GM12878 (cell line): ENCODE measurements around the gene SIX5. TPM values are rescaled to one million over a fixed set of nuclear protein-coding genes. Genes with fewer than 3 reads are reported as not detected.

Source experiments
- ATAC-seq: fragments of 200-7000 bp; cut with Tn5 transposase; 3 replicates; pipeline ENCODE4 v1.9.1; 2020; ENCODE audit warnings: mild to moderate bottlenecking, moderate library complexity
- BruUV-seq: library from RNA; stranded (reverse); fragments of 400-500 nt; replicated peaks from 2 replicates; lab custom pipeline; 2021; lab: Mats Ljungman, UMichigan
- CTCF ChIA-PET: fragments of 300-600 bp; sonication (Branson Sonifier 250); formaldehyde crosslinking; extraction: SDS; loops from one replicate; lab custom pipeline; 2021; ENCODE audit warnings: inconsistent platforms; lab: Yijun Ruan, JAX
- POLR2A ChIA-PET: fragments of 350-600 bp; formaldehyde crosslinking; extraction: SDS; loops from one replicate; lab custom pipeline; 2021; ENCODE audit warnings: inconsistent platforms; lab: Charles Lee
- RAD21 ChIA-PET: fragments of 300-600 bp; sonication (Branson Sonifier 250); formaldehyde crosslinking; loops from one replicate; lab custom pipeline; 2023; ENCODE audit warnings: antibody characterized with exemption; ENCODE audit not compliant: unreplicated experiment; lab: Charles Lee
- SMC1A ChIA-PET: fragments of 300-600 bp; sonication (Branson Sonifier 250); formaldehyde crosslinking; loops from one replicate; lab custom pipeline; 2023; ENCODE audit not compliant: unreplicated experiment, uncharacterized antibody; lab: Charles Lee
- DNase-seq: peaks from one replicate; pipeline ENCODE4 v3.0.0-alpha.2; 2011; ENCODE audit warnings: low read depth, low spot score
- FAIRE-seq: peaks from 3 replicates; lab custom pipeline; 2011; peaks lifted over from hg19 to GRCh38; lab: Jason Lieb, UNC
- H2AFZ ChIP-seq: 2 replicates; pipeline ENCODE4 v1.6.0; 2011; ENCODE audit warnings: low read depth, low read length, control low read depth; ENCODE audit not compliant: control insufficient read depth
- H3K27ac ChIP-seq: 2 replicates; pipeline ENCODE4 v1.5.1; 2011; ENCODE audit warnings: control low read depth; ENCODE audit not compliant: control insufficient read depth, insufficient read depth
- H3K27me3 ChIP-seq, 2 experiments: replicated peaks in 1 of 2; 2 replicates each; pipeline versions ENCODE4 v1.6.0 to v1.6.1; 2011; ENCODE audit warnings: low read length in 1 of 2; ENCODE audit not compliant: control insufficient read depth in 2 of 2, insufficient read depth in 2 of 2
- H3K36me3 ChIP-seq, 2 experiments: 2 replicates each; pipeline ENCODE4 v1.5.1; 2011; ENCODE audit warnings: low read length in 1 of 2; ENCODE audit not compliant: control insufficient read depth in 2 of 2, insufficient read depth in 2 of 2
- H3K4me1 ChIP-seq: 2 replicates; pipeline ENCODE4 v1.6.1; 2011; ENCODE audit warnings: mild to moderate bottlenecking, low read length, moderate library complexity, mixed read lengths; ENCODE audit not compliant: control insufficient read depth, insufficient read depth
- H3K4me2 ChIP-seq: 2 replicates; pipeline ENCODE4 v1.6.0; 2011; ENCODE audit warnings: control low read depth; ENCODE audit not compliant: control insufficient read depth, insufficient read depth
- H3K4me3 ChIP-seq: fragments of 200-600 bp; sonication (generic); 2 replicates; pipeline ENCODE4 v1.5.1; 2016
- H3K79me2 ChIP-seq: 2 replicates; pipeline ENCODE4 v1.6.0; 2011; ENCODE audit warnings: low read length; ENCODE audit not compliant: control insufficient read depth, insufficient read depth
- H3K9ac ChIP-seq: 2 replicates; pipeline ENCODE4 v1.8.0; 2011; ENCODE audit warnings: low read length, control low read depth, mixed read lengths; ENCODE audit not compliant: control insufficient read depth, insufficient read depth
- H3K9me3 ChIP-seq: replicated peaks from 3 replicates; pipeline ENCODE4 v1.5.1; 2011; ENCODE audit warnings: mild to moderate bottlenecking, low read length; ENCODE audit not compliant: control insufficient read depth, insufficient read depth
- H4K20me1 ChIP-seq: 2 replicates; pipeline ENCODE4 v1.6.0; 2011; ENCODE audit not compliant: control insufficient read depth, insufficient read depth
- BMI1 ChIP-seq: fragments of 450-650 bp; IDR thresholded peaks from 2 replicates; pipeline ENCODE4 v1.6.1; 2016; ENCODE audit warnings: mild to moderate bottlenecking, moderate library complexity, borderline replicate concordance
- CBFB ChIP-seq: IDR thresholded peaks from 2 replicates; pipeline ENCODE4 v1.6.1; 2016; ENCODE audit warnings: antibody characterized with exemption, low read depth
- CBX5 ChIP-seq: sonication (generic); IDR thresholded peaks from 2 replicates; pipeline ENCODE4 v1.6.1; 2016; ENCODE audit warnings: low read depth, moderate library complexity, mild to moderate bottlenecking, inconsistent platforms
- ESRRA ChIP-seq: IDR thresholded peaks from 2 replicates; pipeline ENCODE4 v1.6.1; 2012; ENCODE audit warnings: mild to moderate bottlenecking, low read length, improper control_type of control experiment
- FOS ChIP-seq: IDR thresholded peaks from 3 replicates; pipeline ENCODE4 v1.6.1; 2011; ENCODE audit warnings: borderline replicate concordance; ENCODE audit not compliant: insufficient read length; ENCODE audit errors: extremely low read depth
- GATAD2B ChIP-seq: fragments of 450-650 bp; conservative IDR thresholded peaks from 2 replicates; pipeline ENCODE4 v1.6.1; 2017; ENCODE audit warnings: low read depth, mild to moderate bottlenecking, moderate library complexity
- HCFC1 ChIP-seq: fragments of 150-350 bp; IDR thresholded peaks from 2 replicates; pipeline ENCODE4 v1.6.1; 2014; ENCODE audit warnings: low read length
- HDAC2 ChIP-seq: fragments of 200-600 bp; sonication (generic); IDR thresholded peaks from 2 replicates; pipeline ENCODE4 v1.6.1; 2017
- IKZF1 ChIP-seq: fragments of 450-650 bp; conservative IDR thresholded peaks from 2 replicates; pipeline ENCODE4 v1.6.1; 2017; ENCODE audit warnings: antibody characterized with exemption, mild to moderate bottlenecking
- LARP7 ChIP-seq: fragments of 450-650 bp; IDR thresholded peaks from 2 replicates; pipeline ENCODE4 v1.6.1; 2017; ENCODE audit warnings: mild to moderate bottlenecking
- NFYB ChIP-seq: IDR thresholded peaks from 2 replicates; pipeline ENCODE4 v1.6.1; 2011; ENCODE audit warnings: low read depth, mild to moderate bottlenecking, low read length, improper control_type of control experiment, moderate library complexity; ENCODE audit not compliant: insufficient read depth
- PKNOX1 ChIP-seq: fragments of 450-650 bp; IDR thresholded peaks from 2 replicates; pipeline ENCODE4 v1.6.1; 2016; ENCODE audit warnings: mild to moderate bottlenecking
- POLR2AphosphoS5 ChIP-seq: IDR thresholded peaks from 2 replicates; pipeline ENCODE4 v1.6.1; 2011; ENCODE audit warnings: mild to moderate bottlenecking, low read length, inconsistent platforms
- SMAD5 ChIP-seq: IDR thresholded peaks from 2 replicates; pipeline ENCODE4 v1.6.1; 2016; ENCODE audit warnings: antibody characterized with exemption, low read depth
- SUPT20H ChIP-seq: IDR thresholded peaks from 2 replicates; pipeline ENCODE4 v1.6.1; 2011; ENCODE audit warnings: low read depth, mild to moderate bottlenecking, low read length, moderate library complexity, borderline replicate concordance; ENCODE audit not compliant: control insufficient read depth
- YBX1 ChIP-seq: fragments of 450-650 bp; IDR thresholded peaks from 2 replicates; pipeline ENCODE4 v1.6.1; 2016; ENCODE audit warnings: antibody characterized with exemption
- ZNF24 ChIP-seq: fragments of 450-650 bp; IDR thresholded peaks from 2 replicates; pipeline ENCODE4 v1.6.1; 2017; ENCODE audit warnings: antibody characterized with exemption, mild to moderate bottlenecking
- ZSCAN29 ChIP-seq: fragments of 450-650 bp; IDR thresholded peaks from 2 replicates; pipeline ENCODE4 v1.6.1; 2017; ENCODE audit warnings: mild to moderate bottlenecking, moderate library complexity
- WGBS: methylation state at CpG from one replicate; pipeline ENCODE4 v1.1.6; 2016; ENCODE audit warnings: low lambda C conversion rate; ENCODE audit not compliant: insufficient replicate concordance, insufficient coverage; ENCODE audit errors: missing lambda C conversion rate; 5-methylcytosine and 5-hydroxymethylcytosine counted together
- in situ Hi-C: fragments of 300-500 bp; cut with MboI; formaldehyde crosslinking; loops from 9 replicates; pipeline ENCODE4 v1.14.3; 2018; ENCODE audit warnings: mixed read lengths
- intact Hi-C: fragments of 100-400 bp; cut with micrococcal nuclease; formaldehyde crosslinking; loops from one replicate; pipeline ENCODE4 v1.14.2; 2022; ENCODE audit not compliant: unreplicated experiment
- polyA plus RNA-seq, 11 experiments: library from polyadenylated mRNA; depleted of rRNA in 4 of 11; unstranded in 6 of 11; stranded (reverse) in 5 of 11; fragments of >200 nt; fragmentation: Nextera tagmentation in 4 of 11; fragmentation: Illumina TruSeq in 1 of 11; extraction: Ambion mirVana in 4 of 11; extraction: Trizol in 1 of 11; gene quantifications; 1 replicate in 1 of 11; 2 replicates in 10 of 11; pipeline versions ENCODE4 v1.2.1 to v1.2.3, GENCODE V29; 2011 to 2016; ENCODE audit warnings: inconsistent platforms in 2 of 11, missing spikeins in 2 of 11, low read depth in 1 of 11
- total RNA-seq, 4 experiments: library from RNA; depleted of rRNA in 3 of 4; stranded (reverse); fragments of >200 nt in 3 of 4; fragmentation: Illumina TruSeq in 1 of 4; extraction: Trizol in 1 of 4; gene quantifications; 2 replicates each; pipeline versions ENCODE4 v1.2.1 to v1.2.3, GENCODE V29; 2013 to 2021

The SIX5 gene
- total and polyA plus RNA-seq, 10 of the 15 experiments (the other 5 are each of a cell fraction or from before 2014, with no cell fraction given), result 1.9 to 10.5 (median 3.0) TPM; not detected in 2

DNA sequence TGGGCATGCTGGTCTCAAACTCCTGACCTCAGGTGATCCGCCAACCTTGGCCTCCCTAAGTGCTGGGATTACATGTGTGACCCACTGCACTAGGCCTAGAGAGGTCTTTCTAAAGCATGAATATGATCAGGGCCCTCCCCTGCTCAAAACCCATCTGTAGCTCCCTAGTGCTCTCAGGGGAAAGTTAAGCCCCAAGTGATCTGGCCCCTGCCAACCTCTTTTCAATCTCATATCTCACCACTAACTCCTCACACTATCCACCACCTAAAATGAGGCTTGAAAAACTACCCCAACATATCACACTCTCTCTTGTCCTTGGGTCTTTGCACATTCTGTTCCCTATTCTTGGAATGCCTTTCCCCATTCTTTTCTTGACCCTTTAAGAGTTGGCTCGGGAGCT, 25.6 kb upstream of the SIX5 start:
- no peaks in the 10 kb centered on the region for H3K27me3 ChIP-seq
- H3K4me2 ChIP-seq, result no peak overlapping the region
- RAD21 ChIA-PET, result interaction anchor here (1.5 kb wide), 1 partner anchor 26 kb away, joined by 4 read pairs; the partner anchor contains the start of gene SIX5
- no peaks in the 10 kb centered on the region for H3K9me3 ChIP-seq
- intact Hi-C loops (no loop called here), in situ Hi-C loops (no loop called here)
- H3K4me3 ChIP-seq, result no peak overlapping the region
- H3K79me2 ChIP-seq, result peaks cover 19% of the 10 kb centered on the region
- peaks cover 0 to under 1% of the 10 kb centered on the region in 2 experiments; a peak in 1 of 4 replicates for H3K36me3 ChIP-seq
- SMC1A ChIA-PET, result interaction anchor here (0.9 kb wide), 1 partner anchor 25 kb away, joined by 3 read pairs; no protein-coding TSS in a partner anchor
- H3K4me1 ChIP-seq, result peaks cover 17% of the 10 kb centered on the region
- H4K20me1 ChIP-seq, result no peaks in the 10 kb centered on the region
- H2AFZ ChIP-seq, result no peak overlapping the region
- TF ChIP-seq PKNOX1, result no peak
- no peak for TF ChIP-seq NFYB
- no peak for TF ChIP-seq CBX5
- no peak for TF ChIP-seq ZNF24
- no peak for TF ChIP-seq BMI1
- TF ChIP-seq POLR2AphosphoS5, result no peak
- no peak for TF ChIP-seq HDAC2
- TF ChIP-seq YBX1, result no peak
- TF ChIP-seq LARP7, result no peak
- TF ChIP-seq ESRRA, result no peak
- no peak for TF ChIP-seq FOS
- no peak for TF ChIP-seq SMAD5
- no peak for TF ChIP-seq HCFC1
- no peak for TF ChIP-seq IKZF1
- TF ChIP-seq GATAD2B, result no peak
- TF ChIP-seq CBFB, result no peak
- no peak for TF ChIP-seq SUPT20H
- TF ChIP-seq ZSCAN29, result no peak
- ATAC-seq, result no peak
- WGBS, result 48% methylated on average over 2 of the region's 2 CpGs
- CTCF ChIA-PET, result interaction anchor here (0.6 to 2.0 kb wide), 6 partner anchors 12 to 106 kb away, joined by 3 to 14 read pairs (median 4); partner anchors contain the start of genes DMPK, FBXO46 and SIX5
- H3K9ac ChIP-seq, result no peak overlapping the region
- POLR2A ChIA-PET, result interaction anchor here (0.6 to 1.0 kb wide), 3 partner anchors 21 to 87 kb away, joined by 3 read pairs; partner anchors contain the start of gene SIX5
- no TSS peak for BruUV-seq
- no peak for FAIRE-seq
- no peak for DNase-seq
- no peak overlapping the region for H3K27ac ChIP-seq
